ENCODE results near the gene MX2.

GRCh38 chr21:41387042-41387819 is 25.4 kb downstream of the MX2 start:
- TF ChIP-seq CTCF (IDR thresholded peaks at IDR 0.05; ENCODE audit: low read depth, low read length) (no peak), MAX (IDR thresholded peaks at IDR 0.05; ENCODE audit: low read depth, low read length) (no peak), POLR2A (IDR thresholded peaks at IDR 0.05; ENCODE audit: extremely low read depth, insufficient read length) (no peak)
